GM21381 (cell line): ENCODE results near the gene MAP2K5.

ENCODE experiments used
- ATAC-seq: cut with Tn5 transposase; IDR thresholded peaks from one replicate; pipeline ENCODE4 v1.9.1; 2021; ENCODE audit warnings: mild to moderate bottlenecking, moderate library complexity; ENCODE audit not compliant: unreplicated experiment

MAP2K5 gene

GRCh38 chr15:67852418-67852817 is 309.9 kb downstream of the MAP2K5 start:
- ATAC-seq, result no peak

- no peak for ATAC-seq
Observed at GRCh38 chr15:67853454-67853853, 311.0 kb downstream of the MAP2K5 start.

GRCh38 chr15:67854358-67854757 is 311.9 kb downstream of the MAP2K5 start:
- no peak for ATAC-seq

GRCh38 chr15:67855842-67856241 is 313.3 kb downstream of the MAP2K5 start:
- no peak for ATAC-seq
